SK-N-SH treated with all-trans-retinoic acid at 6 μM for 48 hours (cell line): Measurements from ENCODE around the gene TDRD15.

Source experiments
- ATAC-seq: fragments of 200-7000 bp; cut with Tn5 transposase; 3 replicates; pipeline ENCODE4 v1.9.1; 2020; ENCODE audit warnings: mild to moderate bottlenecking, moderate library complexity
- ARNTL ChIP-seq: fragments of 450-650 bp; formaldehyde crosslinking; IDR thresholded peaks from 2 replicates; pipeline ENCODE4 v1.5.0; 2020; ENCODE audit warnings: low read depth, mild to moderate bottlenecking, moderate library complexity, borderline replicate concordance
- BACH2 ChIP-seq: fragments of 250-450 bp; sonication (Bioruptor Pico); IDR thresholded peaks from 2 replicates; pipeline ENCODE4 v1.9.0; 2021; ENCODE audit warnings: mild to moderate bottlenecking, borderline replicate concordance
- CREB5 ChIP-seq: fragments of 250-450 bp; sonication (Bioruptor Pico); IDR thresholded peaks from 2 replicates; pipeline ENCODE4 v1.5.1; 2020; ENCODE audit warnings: low read depth, mild to moderate bottlenecking, moderate library complexity
- CSDC2 ChIP-seq: fragments of 250-450 bp; sonication (Bioruptor Pico); IDR thresholded peaks from 2 replicates; pipeline ENCODE4 v1.5.0; 2020; ENCODE audit warnings: mild to moderate bottlenecking, moderate library complexity
- OSR1 ChIP-seq: fragments of 250-450 bp; sonication (Bioruptor Pico); IDR thresholded peaks from 2 replicates; pipeline ENCODE4 v1.8.0; 2022; ENCODE audit warnings: moderate library complexity, mild to moderate bottlenecking, inconsistent platforms
- POU6F1 ChIP-seq: fragments of 250-450 bp; sonication (Bioruptor Pico); IDR thresholded peaks from 2 replicates; pipeline ENCODE4 v1.8.0; 2021; ENCODE audit warnings: low read depth, mild to moderate bottlenecking, moderate library complexity, borderline replicate concordance
- PPARA ChIP-seq: fragments of 250-450 bp; sonication (Bioruptor Pico); IDR thresholded peaks from 2 replicates; pipeline ENCODE4 v1.5.0; 2020; ENCODE audit warnings: mild to moderate bottlenecking, borderline replicate concordance
- RARB ChIP-seq: fragments of 250-450 bp; sonication (Bioruptor Pico); IDR thresholded peaks from 2 replicates; pipeline ENCODE4 v1.8.0; 2021; ENCODE audit warnings: mild to moderate bottlenecking, moderate library complexity
- SNAI2 ChIP-seq: fragments of 250-450 bp; sonication (Bioruptor Pico); IDR thresholded peaks from 2 replicates; pipeline ENCODE4 v1.5.0; 2020; ENCODE audit warnings: mild to moderate bottlenecking, moderate library complexity
- TCF4 ChIP-seq: fragments of 250-450 bp; sonication (Bioruptor Pico); IDR thresholded peaks from 2 replicates; pipeline ENCODE4 v1.8.0; 2021; ENCODE audit warnings: mild to moderate bottlenecking, moderate library complexity, borderline replicate concordance
- TOX ChIP-seq: fragments of 250-450 bp; sonication (Bioruptor Pico); IDR thresholded peaks from 2 replicates; pipeline ENCODE4 v1.8.0; 2021; ENCODE audit warnings: mild to moderate bottlenecking, moderate library complexity, borderline replicate concordance
- ZC3H10 ChIP-seq: fragments of 250-450 bp; sonication (Bioruptor Pico); IDR thresholded peaks from 2 replicates; pipeline ENCODE4 v1.5.1; 2021; ENCODE audit warnings: mild to moderate bottlenecking, moderate library complexity
- ZFP3 ChIP-seq: fragments of 250-450 bp; sonication (Bioruptor Pico); IDR thresholded peaks from 2 replicates; pipeline ENCODE4 v1.5.0; 2020; ENCODE audit warnings: mild to moderate bottlenecking, moderate library complexity
- ZNF565 ChIP-seq: fragments of 450-650 bp; formaldehyde crosslinking; conservative IDR thresholded peaks from 2 replicates; pipeline ENCODE4 v1.5.0; 2020; ENCODE audit warnings: low read depth, mild to moderate bottlenecking, moderate library complexity
- ZNF70 ChIP-seq: fragments of 450-650 bp; formaldehyde crosslinking; IDR thresholded peaks from 2 replicates; pipeline ENCODE4 v1.5.0; 2020; ENCODE audit warnings: mild to moderate bottlenecking, moderate library complexity
- TF ChIP-seq, protein P1 (sequence below): fragments of 250-450 bp; sonication (Bioruptor Pico); IDR thresholded peaks from 2 replicates; pipeline ENCODE4 v1.5.1; 2021; ENCODE audit warnings: mild to moderate bottlenecking, moderate library complexity

Gene TDRD15

DNA sequence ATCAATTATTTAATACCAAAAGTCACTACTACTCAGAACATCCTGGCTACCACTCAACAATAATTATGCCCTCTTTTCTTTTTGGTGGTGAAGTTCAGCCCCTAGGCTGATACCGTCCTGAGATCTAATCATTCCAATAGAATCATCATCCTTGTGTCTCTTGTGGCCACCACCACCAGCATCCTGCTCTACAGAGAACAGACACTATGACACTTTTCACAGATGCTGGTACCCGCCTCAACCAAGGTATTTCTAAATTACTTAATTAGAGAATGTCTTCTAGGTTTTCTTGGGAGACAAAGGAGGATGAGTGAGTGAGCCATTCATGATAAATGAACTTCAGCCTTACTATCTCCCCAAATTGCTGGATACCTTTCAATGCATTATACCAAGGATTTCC, 60.0 kb downstream of the TDRD15 start:
- ATAC-seq: no peak
- TF ChIP-seq CSDC2 (CRISPR knock-in tag): no peak
- TF ChIP-seq ZFP3: no peak
- no peak for TF ChIP-seq TCF4
- no peak for TF ChIP-seq PPARA (CRISPR knock-in tag)
- TF ChIP-seq BACH2 (CRISPR knock-in tag): no peak
- no peak for TF ChIP-seq ZNF70 (CRISPR knock-in tag)
- TF ChIP-seq RARB (CRISPR knock-in tag): no peak
- TF ChIP-seq CREB5 (CRISPR knock-in tag): no peak
- TF ChIP-seq ARNTL (CRISPR knock-in tag): no peak
- TF ChIP-seq ZNF565: no peak

- TF ChIP-seq ZC3H10 (CRISPR knock-in tag) (no peak), SNAI2 (CRISPR knock-in tag) (no peak), CREB5 (CRISPR knock-in tag) (no peak), OSR1 (CRISPR knock-in tag) (no peak), BACH2 (CRISPR knock-in tag) (no peak), TOX (CRISPR knock-in tag) (no peak), CSDC2 (CRISPR knock-in tag) (no peak), ZNF70 (CRISPR knock-in tag) (no peak), POU6F1 (no peak), RARB (CRISPR knock-in tag) (no peak), PPARA (CRISPR knock-in tag) (no peak)
- TF ChIP-seq, protein P1, sequence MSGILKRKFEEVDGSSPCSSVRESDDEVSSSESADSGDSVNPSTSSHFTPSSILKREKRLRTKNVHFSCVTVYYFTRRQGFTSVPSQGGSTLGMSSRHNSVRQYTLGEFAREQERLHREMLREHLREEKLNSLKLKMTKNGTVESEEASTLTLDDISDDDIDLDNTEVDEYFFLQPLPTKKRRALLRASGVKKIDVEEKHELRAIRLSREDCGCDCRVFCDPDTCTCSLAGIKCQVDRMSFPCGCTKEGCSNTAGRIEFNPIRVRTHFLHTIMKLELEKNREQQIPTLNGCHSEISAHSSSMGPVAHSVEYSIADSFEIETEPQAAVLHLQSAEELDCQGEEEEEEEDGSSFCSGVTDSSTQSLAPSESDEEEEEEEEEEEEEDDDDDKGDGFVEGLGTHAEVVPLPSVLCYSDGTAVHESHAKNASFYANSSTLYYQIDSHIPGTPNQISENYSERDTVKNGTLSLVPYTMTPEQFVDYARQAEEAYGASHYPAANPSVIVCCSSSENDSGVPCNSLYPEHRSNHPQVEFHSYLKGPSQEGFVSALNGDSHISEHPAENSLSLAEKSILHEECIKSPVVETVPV (CRISPR knock-in tag): no peak
- TF ChIP-seq, all 23 proteins: peak for 0
- ATAC-seq: no peak
These were observed 67.8 kb downstream of the TDRD15 start for GRCh38 chr2:21191535-21191934.
